ENCODE data around the gene SLC6A19.

DNA sequence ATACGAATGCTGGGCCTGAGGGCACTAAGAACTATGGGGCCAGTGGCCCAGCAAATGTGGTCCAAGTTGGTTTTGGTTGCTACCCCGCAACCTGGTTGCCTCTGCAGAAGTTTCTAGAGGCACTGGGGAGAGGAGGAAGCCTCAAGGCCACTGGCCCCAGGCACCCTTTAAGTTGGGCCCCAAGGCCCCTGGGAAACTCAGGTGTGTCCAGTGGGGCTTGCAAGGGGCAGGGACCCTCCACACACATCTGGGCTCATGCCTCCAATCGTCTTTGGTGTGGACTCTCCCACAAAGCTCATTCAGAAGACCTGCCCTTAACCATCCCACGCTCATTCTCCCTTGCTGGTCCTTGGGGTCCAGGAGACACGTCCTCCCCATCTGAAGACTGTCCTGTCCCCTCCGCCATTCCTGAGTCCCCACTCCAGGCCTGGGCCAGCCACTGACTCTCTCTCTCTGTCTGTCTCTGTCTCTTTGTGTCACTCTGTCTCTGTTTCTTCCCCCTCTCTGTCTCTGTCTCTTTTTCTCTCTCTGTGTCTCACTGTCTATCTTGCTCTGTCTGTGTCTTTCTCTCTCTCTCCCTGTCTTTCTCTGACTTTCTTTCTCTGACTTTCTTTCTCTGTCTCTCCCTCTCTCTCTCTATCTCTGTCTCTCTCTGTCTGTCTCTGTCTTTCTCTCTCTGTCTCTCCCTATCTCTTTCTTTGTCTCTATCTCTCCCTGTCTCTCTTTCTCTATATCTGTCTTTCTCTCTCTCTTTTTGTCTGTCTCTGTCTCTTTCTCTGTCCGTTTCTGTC, 3.3 kb upstream of the SLC6A19 start:
- TF ChIP-seq, protein P1, sequence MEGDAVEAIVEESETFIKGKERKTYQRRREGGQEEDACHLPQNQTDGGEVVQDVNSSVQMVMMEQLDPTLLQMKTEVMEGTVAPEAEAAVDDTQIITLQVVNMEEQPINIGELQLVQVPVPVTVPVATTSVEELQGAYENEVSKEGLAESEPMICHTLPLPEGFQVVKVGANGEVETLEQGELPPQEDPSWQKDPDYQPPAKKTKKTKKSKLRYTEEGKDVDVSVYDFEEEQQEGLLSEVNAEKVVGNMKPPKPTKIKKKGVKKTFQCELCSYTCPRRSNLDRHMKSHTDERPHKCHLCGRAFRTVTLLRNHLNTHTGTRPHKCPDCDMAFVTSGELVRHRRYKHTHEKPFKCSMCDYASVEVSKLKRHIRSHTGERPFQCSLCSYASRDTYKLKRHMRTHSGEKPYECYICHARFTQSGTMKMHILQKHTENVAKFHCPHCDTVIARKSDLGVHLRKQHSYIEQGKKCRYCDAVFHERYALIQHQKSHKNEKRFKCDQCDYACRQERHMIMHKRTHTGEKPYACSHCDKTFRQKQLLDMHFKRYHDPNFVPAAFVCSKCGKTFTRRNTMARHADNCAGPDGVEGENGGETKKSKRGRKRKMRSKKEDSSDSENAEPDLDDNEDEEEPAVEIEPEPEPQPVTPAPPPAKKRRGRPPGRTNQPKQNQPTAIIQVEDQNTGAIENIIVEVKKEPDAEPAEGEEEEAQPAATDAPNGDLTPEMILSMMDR (conservative IDR thresholded peaks at IDR 0.05; ENCODE audit: low read depth, low read length), result no peak
- TF ChIP-seq EZH2 (IDR thresholded peaks at IDR 0.05; ENCODE audit: borderline replicate concordance, low read depth, low read length, poor library complexity, severe bottlenecking), result no peak

Measured in A673 (cell line).